ENCODE measurements around the gene AP2A1. TPM values are rescaled to one million over a fixed set of nuclear protein-coding genes. Genes with fewer than 3 reads are reported as not detected.

The AP2A1 gene
- total and polyA plus RNA-seq, 3 donors from 2014 or later = 226 to 358 (median 301) TPM

GRCh38 chr19:49802836-49803528 is 36.2 kb downstream of the AP2A1 start:
- intact Hi-C loops (cut with DNase I; ENCODE audit: low total_unique reads) = no loop called here
- WGBS, 2 donors = 41 to 58% methylated on average over 13 to 24 of the region's 24 CpGs
- Histone ChIP-seq H3K27me3 (no peaks in the 10 kb centered on the region), H3K36me3 (ENCODE audit: low read depth, missing control alignments) (no peaks in the 10 kb centered on the region), H3K4me3 (peak overlapping the region; percentile 41 to 48), H3K9me3 (no peaks in the 10 kb centered on the region), H3K4me1 (peaks cover 19% of the 10 kb centered on the region), H3K27ac (peak overlapping the region; percentile 75 to 77)
- TF ChIP-seq CTCF (IDR thresholded peaks at IDR 0.05) (no peak), POLR2A (IDR thresholded peaks at IDR 0.05) (no peak)
- no peak for DNase-seq

- Histone ChIP-seq H3K27ac (no peak overlapping the region), H3K4me3 (no peak overlapping the region), H3K4me1 (peaks cover 24% of the 10 kb centered on the region), H3K36me3 (ENCODE audit: low read depth, missing control alignments) (no peaks in the 10 kb centered on the region), H3K9me3 (no peaks in the 10 kb centered on the region), H3K27me3 (no peaks in the 10 kb centered on the region)
- no peak for DNase-seq
- intact Hi-C loops (cut with DNase I; ENCODE audit: low total_unique reads) = no loop called here
- WGBS, 2 donors = 77 to 86% methylated on average over 6 of the region's 6 CpGs
- TF ChIP-seq CTCF (IDR thresholded peaks at IDR 0.05) (no peak), POLR2A (IDR thresholded peaks at IDR 0.05) (no peak)
These were observed 36.7 kb downstream of the AP2A1 start for GRCh38 chr19:49803529-49803856.

DNA sequence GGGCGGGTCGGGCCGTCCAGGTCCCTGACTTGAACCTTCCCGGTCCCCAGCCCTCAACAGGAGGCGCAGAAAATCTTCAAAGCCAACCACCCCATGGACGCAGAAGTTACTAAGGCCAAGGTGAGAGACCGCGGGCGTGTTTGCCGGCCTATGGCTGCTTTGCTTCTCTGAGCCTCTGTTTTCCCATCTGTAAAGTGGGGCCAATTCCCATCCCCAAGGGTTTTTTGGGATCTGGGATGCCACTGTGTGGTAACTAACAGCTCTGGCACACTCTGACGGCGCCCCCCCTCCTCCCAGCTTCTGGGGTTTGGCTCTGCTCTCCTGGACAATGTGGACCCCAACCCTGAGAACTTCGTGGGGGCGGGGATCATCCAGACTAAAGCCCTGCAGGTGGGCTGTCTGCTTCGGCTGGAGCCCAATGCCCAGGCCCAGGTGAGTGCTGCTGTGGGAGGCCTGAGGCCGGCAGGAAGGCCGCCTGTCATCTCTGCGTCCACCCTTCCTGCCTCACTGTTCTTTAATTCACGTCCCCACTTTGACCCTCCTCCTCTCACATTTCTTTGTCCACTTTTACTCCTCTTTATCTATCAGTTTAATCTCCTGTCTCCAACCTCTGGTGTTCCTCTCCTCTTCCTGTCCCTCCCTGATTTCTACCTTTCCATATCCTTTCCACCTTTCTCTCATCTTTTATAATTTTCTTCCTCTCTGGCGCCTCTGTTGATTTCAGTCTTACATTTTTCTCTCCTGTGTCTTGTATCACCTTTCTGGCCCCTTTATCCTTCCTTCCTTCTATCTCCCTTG is 39.2 kb downstream of the AP2A1 start:
- intact Hi-C loops (cut with DNase I; ENCODE audit: low total_unique reads) = no loop called here
- TF ChIP-seq POLR2A (IDR thresholded peaks at IDR 0.05) (no peak), CTCF (IDR thresholded peaks at IDR 0.05) (no peak)
- Histone ChIP-seq H3K9me3 (no peaks in the 10 kb centered on the region), H3K27me3 (no peaks in the 10 kb centered on the region), H3K4me3 (peak overlapping the region in 1 of 2 donors; percentile 21), H3K27ac (no peak overlapping the region), H3K4me1 (peaks cover 34% of the 10 kb centered on the region), H3K36me3 (ENCODE audit: low read depth, missing control alignments) (no peaks in the 10 kb centered on the region)
- 69 to 82% methylated on average over 13 to 20 of the region's 20 CpGs for WGBS, 2 donors
- DNase-seq = no peak

- no peaks in the 10 kb centered on the region for H3K36me3 ChIP-seq (ENCODE audit: low read depth, missing control alignments)
- H3K9me3 ChIP-seq = no peaks in the 10 kb centered on the region
- H3K27ac ChIP-seq = no peak overlapping the region
- DNase-seq = no peak
- TF ChIP-seq POLR2A (IDR thresholded peaks at IDR 0.05) (no peak), CTCF (IDR thresholded peaks at IDR 0.05) (no peak)
- WGBS, 2 donors = 83 to 94% methylated on average over 6 to 8 of the region's 8 CpGs
- intact Hi-C loops (cut with DNase I; ENCODE audit: low total_unique reads) = no loop called here
- H3K27me3 ChIP-seq = no peaks in the 10 kb centered on the region
- H3K4me3 ChIP-seq = no peak overlapping the region
- H3K4me1 ChIP-seq = peaks cover 31% of the 10 kb centered on the region
These were observed 39.8 kb downstream of the AP2A1 start for GRCh38 chr19:49806620-49806959.
